GM21619 (cell line): Measurements from ENCODE around the gene NFKBIZ.
A peak's percentile ranks its signal among the peaks of the same experiment; 100 is the strongest.

Source experiments
- ATAC-seq: cut with Tn5 transposase; IDR thresholded peaks from one replicate; pipeline ENCODE4 v1.9.1; 2021; ENCODE audit not compliant: unreplicated experiment

Gene NFKBIZ

GRCh38 chr3:101848754-101849713 is at the start of gene NFKBIZ:
NFKBIZ (plus strand) TSS chr3:101849514; CDS start chr3:101849629, 115 bp downstream.
- peak; percentile 73 for ATAC-seq

- ATAC-seq = no peak
Measured at GRCh38 chr3:101801174-101801573, 48.1 kb upstream of the NFKBIZ start.

- no peak for ATAC-seq
Measured at GRCh38 chr3:101802179-101802578, 47.1 kb upstream of the NFKBIZ start.

- ATAC-seq = peak; percentile 97
Measured at GRCh38 chr3:101803173-101803782, 46.0 kb upstream of the NFKBIZ start.

- ATAC-seq = no peak
Measured at GRCh38 chr3:101803939-101804338, 45.4 kb upstream of the NFKBIZ start.

GRCh38 chr3:101806491-101806890 is 42.8 kb upstream of the NFKBIZ start:
- no peak for ATAC-seq

- peak; percentile 58 for ATAC-seq
Measured at GRCh38 chr3:101807888-101808287, 41.4 kb upstream of the NFKBIZ start.

- peak; percentile 41 for ATAC-seq
Measured at GRCh38 chr3:101809178-101810021, 39.9 kb upstream of the NFKBIZ start.

- ATAC-seq = no peak
Measured at GRCh38 chr3:101810022-101810418, 39.3 kb upstream of the NFKBIZ start.

- ATAC-seq = no peak
Measured at GRCh38 chr3:101811875-101812274, 37.4 kb upstream of the NFKBIZ start.

- ATAC-seq = no peak
Measured at GRCh38 chr3:101812895-101813294, 36.4 kb upstream of the NFKBIZ start.

- ATAC-seq = no peak
Measured at GRCh38 chr3:101813817-101814440, 35.4 kb upstream of the NFKBIZ start.

- ATAC-seq = no peak
Measured at GRCh38 chr3:101814835-101815234, 34.5 kb upstream of the NFKBIZ start.

GRCh38 chr3:101816215-101817149 is 32.8 kb upstream of the NFKBIZ start:
- no peak for ATAC-seq

- ATAC-seq = no peak
Measured at GRCh38 chr3:101817992-101818391, 31.3 kb upstream of the NFKBIZ start.

- ATAC-seq = no peak
Measured at GRCh38 chr3:101819649-101820206, 29.6 kb upstream of the NFKBIZ start.

GRCh38 chr3:101821503-101821902 is 27.8 kb upstream of the NFKBIZ start:
- ATAC-seq = no peak

- ATAC-seq = no peak
Measured at GRCh38 chr3:101823525-101823924, 25.8 kb upstream of the NFKBIZ start.

- no peak for ATAC-seq
Measured at GRCh38 chr3:101824702-101825101, 24.6 kb upstream of the NFKBIZ start.
